NCI-H82 (cell line): ENCODE measurements around the gene ZC3H4.

Experiments
- DNase-seq: peaks from one replicate; lab custom pipeline; 2025; lab: John Stamatoyannopoulos, UW

ZC3H4 gene

DNA sequence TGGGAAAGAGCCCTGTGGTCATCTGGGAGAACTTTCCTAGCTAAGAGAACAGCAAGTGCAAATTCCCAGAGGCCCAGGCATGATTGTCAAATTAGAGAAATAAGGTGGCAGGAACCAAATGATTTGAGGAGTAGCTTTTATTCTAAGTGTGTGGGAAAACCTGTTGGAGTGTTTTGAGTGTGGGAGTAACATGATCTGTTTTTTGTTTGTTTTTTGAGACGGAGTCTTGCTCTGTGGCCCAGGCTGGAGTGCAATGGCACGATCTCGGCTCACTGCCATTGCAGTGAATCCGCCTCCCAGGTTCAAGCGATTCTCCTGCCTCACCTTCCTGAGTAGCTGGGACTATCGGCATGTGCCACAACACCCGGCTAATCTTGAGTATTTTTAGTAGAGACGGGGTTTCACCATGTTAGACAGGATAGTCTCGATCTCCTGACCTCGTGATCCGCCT, 19.5 kb upstream of the ZC3H4 start:
- no peak for DNase-seq

DNA sequence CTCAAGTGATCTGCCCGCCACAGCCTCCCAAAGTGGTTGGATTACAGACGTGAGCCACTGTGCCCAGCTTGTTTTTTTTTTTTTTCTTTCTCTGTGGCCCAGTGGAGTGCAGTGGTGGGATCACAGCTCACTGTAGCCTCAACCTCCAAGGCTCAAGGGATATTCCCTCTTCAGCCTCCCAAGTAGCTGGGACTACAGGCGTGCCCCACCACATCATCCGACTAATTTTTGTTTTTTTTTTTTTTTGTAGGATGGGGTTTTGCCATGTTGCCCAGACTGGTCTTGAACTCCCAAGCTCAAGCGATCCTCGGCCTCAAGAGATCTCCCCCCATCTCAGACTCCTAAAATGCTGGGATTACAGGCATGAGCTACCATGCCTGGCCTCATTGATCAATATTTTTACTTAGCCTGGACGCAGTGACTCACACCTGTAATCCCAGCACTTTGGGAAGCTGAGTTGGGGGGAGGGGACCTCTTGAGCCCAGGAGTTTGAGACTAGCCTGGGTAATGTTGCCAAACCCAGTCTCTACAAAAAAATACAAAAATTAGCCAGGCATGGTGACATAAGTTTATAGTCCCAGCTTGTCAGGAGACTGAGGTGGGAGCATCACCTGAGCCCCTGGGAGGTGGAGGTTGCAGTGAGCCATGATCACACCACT, 18.7 kb upstream of the ZC3H4 start:
- DNase-seq = no peak

DNA sequence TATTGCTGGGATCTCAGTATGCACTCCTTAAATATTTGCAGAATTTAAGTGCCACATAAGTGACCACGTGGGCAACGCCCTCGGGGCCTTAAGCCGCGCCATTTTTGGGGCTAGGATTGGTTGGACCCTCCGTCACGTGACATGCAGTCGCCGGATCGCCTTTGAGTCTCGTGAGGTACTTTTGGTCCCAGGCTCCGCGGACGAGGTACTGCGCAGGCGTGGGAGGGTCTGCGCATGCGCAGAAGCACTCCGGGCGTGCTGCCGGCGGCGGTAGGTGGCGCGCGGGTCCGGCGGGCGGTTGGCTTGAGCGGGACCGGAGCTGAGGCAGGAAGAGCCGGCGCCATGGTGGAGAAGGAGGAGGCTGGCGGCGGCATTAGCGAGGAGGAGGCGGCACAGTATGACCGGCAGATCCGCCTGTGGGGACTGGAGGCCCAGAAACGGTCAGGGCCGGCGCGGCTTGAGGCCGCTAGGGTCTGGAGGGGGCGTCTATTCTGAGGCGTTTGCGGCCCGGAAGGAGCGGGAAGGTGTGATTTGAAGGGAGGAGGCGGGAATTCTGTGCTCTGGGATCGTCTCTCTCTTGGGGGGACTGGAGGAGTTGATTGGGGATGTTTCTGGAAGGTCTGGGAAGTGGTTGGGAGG, 17.1 kb upstream of the ZC3H4 start, which contains the start of gene SAE1:
SAE1 (plus strand) TSS at position 247 of the 639 bp plus-strand sequence; CDS start at position 343, 96 bp downstream.
- peak; percentile 100 for DNase-seq

DNA sequence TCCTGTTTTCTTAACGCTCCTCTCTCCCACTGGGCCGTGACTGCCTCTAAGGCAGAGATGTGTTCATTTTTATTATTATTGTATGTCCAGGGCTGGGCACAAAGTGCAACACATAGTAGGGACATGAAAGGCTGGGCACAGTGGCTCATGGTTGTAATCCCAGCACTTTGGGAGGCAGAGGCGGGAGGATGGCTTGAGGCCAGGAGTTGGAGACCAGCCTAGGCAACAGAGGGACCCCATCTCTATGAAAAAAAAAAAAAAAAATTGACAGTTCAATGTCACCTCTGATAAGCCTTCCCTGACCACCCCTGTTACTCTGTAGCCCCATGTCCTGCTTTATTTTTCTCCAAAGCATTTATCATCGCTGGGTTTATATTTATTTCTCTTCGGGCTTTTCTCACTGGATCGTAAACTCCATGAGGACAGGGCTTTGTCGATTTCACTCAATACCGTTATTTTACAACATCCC, 16.6 kb upstream of the ZC3H4 start:
- no peak for DNase-seq

DNA sequence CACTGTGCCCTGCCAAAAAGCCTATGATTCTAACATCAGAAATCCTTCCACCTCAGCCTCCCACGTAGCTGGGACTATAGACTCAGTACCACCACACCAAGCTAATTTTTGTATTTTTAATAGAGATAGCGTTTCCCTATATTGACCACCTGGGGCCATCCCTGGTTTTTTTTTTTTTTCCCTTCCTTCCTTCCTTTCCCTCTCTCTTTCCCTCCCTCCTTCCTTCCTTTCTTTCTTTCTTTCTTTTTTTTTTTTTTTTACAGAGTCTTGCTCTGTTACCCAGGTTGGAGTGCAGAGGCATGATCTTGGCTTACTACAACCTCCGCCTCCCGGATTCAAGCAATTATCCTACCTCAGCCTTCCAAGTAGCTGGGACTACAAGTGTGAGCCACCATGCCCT, 16.0 kb upstream of the ZC3H4 start:
- no peak for DNase-seq

DNA sequence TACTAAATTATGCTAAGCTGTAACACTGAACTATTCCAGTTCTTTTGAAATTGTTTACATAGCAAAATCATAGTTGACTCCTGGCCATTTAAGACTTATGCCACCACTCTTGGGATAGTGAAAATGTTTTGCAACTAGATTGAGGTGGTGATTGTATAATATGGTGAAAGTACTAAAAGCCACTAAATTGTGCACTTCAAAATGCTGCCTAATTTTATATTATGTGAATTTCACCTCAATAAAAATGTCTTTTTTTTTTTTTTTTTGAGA, 12.0 kb upstream of the ZC3H4 start:
- no peak for DNase-seq

DNA sequence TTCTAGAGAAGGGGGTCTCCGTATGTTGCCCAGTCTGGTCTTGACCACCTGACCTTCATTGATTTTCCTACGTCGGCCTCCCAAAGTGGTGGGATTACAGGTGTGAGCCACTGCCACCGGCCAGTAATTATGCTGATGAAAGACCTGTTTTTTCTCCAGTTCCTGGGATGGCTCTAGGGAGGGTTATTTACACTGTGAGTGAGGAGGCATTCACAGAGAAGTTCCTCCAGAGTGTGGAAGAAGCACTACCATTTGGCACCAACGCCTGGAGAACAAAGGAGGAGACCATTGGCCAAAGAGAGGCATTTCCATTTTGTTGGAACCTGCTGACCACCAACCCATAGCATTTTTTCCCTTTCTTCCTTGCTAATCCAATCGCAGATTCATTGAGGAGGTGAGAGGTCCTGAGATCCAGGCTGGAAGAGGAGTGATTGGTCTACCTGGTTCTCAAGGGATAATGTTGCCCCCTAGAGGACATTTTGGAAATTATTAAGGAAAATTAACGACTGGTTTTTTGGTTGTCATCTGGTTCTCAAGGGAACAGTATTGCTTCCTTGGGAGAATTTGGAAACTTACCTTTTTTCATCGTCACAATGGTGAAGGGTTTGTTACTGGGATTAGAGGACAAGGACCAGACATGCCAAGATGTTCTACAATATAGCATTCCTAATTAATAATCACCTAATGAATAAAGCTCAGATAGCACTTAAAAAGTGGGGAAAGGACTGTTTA, 11.5 kb upstream of the ZC3H4 start:
- peak; percentile 94 for DNase-seq

DNA sequence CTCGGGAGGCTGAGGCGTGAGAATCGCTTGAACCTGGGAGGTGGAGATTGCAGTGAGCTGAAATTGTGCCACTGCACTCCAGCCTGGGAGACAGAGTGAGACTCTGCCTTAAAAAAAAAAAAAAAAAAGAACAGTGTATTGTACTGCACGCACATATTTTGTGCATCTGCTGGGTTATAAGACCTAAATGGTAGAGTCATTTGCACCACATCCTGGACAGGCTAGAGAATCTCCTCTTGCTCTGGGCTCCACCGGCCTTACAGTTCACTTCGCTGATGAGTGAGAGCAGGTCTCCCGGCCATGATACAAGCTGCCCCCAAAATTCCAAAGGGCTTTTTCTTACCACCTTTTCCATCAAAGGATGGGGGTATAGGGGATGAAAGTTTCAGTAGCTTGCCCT, 9.8 kb upstream of the ZC3H4 start:
- DNase-seq = no peak

DNA sequence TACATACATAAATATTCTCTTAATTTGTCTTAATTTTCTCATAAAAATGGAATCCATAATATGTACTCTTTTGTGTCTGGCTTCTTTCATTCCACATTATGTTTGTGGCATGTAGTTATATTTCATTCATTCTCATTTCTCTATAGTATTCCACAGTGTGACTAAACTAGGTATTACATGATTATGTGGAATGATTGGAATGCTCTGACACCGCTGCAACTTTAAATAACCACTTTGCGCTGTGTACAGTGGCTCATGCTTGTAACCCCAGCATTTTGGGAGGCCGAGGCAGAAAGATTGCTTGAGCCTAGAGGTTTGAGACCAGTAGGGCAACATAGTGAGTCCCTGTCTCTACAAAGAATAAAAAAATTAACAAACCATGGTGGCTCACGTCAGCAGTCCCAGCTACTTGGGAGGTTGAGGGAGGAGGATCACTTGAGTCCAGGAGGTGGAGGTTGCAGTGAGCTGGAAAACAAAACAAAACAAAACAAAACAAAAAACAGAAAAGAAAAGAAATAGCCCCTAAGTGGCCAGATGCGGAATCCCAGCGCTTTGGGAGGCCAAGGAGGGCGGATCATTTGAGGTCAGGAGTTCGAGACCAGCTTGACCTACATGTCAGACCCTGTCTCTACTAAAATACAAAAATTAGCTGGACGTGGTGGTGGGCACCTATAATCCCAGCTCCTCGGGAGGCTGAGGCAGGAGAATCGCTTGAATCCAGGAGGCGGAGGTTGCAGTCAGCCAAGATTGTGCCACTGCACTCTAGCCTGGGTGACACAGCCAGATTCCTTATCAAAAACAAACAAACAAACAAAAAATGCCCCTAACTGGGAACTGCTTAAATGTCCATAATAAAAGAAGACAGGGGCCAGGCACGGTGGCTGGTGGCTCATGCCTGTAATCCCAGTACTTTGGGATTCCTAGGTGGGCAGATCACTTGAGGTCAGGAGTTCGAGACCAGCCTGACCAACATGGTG, 9.1 kb upstream of the ZC3H4 start:
- DNase-seq = no peak

DNA sequence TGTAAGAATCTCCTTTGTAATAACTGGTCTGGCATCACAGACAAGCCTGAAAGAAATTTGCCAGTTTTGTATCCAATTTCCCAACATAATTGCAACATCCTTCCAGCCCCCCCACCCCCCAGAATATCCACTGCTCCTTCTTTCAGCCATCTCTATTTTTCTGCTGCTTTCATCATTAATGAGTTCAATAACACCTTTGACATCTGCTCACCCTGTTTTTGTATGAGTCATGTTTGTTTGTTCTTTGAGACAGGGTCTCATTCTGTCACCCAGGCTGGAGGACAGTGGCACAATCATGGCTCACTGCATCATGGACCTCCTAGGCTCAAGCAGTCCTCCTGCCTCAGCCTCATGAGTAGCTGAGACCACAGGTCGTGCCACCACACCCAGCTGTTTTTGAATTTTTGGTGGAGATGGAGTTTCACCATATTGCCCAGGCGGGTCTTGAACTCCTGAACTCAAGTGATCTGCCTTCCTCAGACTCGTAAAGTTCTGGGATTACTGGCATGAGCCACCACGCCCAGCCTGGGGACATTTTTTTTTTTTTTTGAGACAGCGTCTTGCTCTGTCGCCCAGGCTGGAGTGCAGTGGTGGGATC, 7.0 kb upstream of the ZC3H4 start:
- DNase-seq = no peak

DNA sequence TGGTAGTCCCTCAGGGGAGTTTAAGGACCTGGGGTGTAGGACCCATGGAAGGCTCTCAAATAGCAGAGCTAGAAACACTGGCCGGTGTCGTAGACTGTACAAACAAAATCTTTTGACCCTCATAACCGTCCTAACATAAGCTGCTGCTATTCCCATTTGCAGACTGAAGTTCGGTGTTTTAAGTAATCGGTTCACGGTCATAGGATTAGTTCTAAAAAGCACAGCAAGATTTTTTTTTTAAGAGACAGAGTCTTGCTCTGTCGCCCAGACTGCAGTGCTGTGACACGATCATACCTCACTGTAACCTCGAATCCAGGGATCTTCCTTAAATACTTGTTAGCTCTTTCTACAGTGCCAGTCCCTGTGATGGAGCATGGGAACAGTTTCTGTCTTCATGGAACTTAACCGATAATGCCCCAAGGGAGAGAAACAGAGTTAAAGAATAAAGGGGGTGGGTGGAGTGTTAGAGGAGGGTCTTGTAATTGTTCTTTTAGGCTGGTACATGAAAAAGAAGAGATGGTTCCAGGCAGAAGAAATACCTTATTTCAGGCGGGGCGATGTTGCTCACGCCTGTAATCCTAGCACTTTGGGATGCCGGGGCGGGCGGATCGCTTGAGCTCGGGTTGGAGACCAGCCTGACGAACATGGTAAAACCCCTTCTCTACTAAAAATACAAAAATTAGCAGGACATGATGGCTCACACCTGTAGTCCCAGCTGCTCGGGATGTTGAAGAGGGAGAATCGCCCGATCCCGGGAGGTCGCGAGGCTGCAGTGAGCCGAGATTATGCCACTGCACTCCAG, 475 bp upstream of the ZC3H4 start:
- DNase-seq = peak; percentile 78

DNA sequence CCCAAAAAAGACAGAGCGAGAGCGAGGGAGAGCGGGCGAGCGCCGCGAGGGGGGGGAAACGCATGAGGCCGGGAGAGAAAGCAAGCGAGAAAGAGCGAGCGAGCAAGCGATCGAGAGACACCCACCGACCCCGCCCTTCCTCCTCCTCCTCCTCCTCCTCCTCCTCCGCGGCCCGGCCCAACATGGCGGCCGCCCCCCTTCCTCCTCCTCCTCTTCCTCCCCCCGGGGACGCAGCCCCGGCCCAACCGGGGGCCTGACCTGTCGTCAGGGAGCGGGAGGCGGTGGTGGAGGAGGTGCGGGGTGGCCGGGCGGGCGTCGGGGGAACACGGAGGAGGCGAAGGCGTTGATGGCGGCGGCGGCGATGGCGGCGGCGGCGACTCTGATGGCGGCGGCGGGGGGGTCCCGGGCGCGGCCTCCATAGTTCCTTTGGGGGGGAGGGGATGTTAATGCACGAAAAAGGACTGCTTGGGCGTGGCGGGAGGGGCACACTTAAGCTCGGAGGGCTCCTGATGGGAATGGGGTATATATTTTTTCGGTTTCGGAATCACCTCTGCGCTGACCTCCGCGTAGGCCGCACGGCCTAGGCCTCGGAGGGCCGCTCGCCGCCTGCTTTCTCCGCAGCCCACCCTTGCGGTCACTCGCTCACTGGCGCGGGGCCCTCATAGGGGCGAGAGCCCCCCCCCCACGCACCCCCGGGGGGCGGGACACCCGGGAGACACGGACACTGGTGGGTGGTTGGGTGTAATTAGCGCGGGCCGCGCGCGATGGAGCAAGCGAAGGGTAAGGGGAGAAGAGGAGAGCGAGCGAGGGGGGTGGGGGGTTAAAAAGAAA, 1.2 kb downstream of the ZC3H4 start:
- peak; percentile 95 for DNase-seq

DNA sequence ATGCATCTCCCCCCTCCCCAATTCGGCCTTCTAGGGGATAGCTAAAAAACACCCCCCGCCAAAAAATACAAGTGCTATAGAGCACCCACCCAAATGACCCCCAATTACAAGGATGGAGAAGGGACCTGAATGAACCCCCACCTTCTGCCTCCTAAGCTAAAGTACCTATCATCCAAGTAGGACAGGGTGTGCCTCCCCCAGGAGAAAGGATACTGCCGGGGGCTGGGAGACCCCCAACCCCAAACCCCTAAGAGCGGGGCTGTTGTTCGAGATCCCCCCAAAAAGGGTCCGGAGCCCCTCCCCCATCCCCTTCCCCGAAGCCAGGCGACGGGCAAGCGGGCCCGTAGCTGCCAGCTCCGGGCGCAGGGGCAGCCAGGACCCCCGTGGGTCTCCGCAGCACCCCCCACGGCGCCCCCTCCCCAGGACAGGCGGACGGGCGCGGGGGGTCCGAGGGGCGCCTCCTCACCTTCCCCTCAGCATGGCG, 1.9 kb downstream of the ZC3H4 start:
- DNase-seq = no peak

DNA sequence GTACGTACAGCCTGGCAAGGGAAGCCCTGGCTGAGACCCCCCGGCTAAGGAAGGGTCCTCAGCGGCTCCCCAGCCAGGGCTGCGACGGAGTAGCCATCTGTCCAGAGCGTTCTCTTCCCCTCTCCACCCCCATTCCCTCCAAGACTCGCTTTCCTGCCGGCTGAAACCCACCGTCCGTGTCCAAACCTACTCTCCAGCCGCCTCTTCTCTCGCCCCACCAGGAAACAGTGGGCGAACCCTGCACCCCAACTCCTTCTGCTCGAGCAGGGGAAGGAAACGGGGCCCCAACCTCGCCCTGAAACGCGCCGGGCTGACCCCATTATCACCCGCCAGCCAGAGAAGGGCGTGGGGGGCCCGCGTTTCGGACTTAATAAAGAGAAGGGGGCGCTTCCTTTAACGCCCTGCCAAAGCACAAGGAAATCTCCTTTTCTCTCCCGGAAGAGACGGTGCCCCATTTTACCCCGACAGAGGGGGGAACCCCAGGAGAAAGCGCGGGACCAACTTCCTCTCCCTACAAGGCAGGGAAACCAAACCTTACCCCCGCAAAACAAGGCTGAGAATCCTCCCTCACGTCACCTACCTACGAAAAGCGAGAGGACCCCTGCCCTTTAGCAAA, 2.5 kb downstream of the ZC3H4 start:
- peak; percentile 60 for DNase-seq

DNA sequence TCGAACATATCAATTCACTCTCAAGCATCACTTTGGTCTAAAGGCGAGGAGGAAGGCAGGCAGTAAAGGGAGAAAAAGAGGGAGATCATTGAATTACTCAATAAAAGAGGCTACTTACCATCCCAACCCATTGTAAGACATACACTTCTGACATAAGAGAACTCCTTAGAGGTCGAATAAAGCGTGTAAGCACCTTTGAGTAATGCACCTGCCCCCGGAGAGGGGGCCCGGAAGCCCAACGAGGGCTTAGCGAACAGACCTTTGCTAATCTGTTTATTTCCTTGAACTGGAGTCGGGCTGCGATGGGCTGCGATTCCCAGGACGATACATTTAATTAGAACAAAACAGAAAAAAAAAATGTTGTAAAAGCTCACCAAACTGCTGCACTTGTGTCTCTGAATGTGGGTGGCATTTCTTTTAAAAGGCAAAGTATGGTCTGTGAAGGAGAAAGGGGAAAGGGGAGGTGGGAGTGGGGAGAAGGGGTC, 3.0 kb downstream of the ZC3H4 start:
- DNase-seq = peak; percentile 80

DNA sequence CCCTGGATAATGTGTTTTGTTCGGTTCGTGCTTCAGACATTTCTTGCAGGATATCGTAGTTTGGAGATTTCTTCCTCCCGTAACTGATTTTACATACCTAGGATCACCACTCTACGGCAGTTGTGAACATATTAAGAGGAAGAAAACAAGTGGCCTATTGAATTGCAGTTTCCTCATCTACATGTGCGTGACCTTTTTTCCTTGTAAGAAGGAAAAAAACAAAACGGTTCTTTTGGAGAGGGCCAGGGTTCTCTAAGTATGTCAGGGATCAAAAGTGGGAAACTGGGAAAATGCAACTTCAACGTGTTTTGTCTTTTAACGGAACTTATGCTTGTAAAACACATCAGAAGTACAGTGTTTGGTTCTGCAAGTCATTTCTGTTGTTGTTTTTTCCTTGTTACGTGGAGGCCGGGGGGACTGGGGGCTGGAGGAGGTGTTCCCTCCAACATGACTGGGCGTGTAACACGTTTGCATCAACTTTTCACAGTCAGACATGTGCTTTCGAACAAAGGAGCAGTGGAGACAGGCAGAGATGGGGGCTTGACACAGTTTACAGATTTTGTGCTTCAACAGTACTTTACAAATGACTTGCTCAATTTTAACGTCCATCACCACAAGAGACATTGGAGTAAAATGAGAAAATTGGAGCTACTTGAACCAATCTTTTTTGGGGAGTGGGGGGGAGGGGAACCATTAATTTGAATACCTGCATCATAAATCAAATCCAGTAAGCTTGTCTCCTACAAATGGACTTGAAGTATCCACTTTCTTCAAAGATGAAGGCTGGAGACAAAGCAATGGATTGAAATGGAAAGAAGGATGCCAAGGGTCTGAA, 3.8 kb downstream of the ZC3H4 start:
- no peak for DNase-seq

DNA sequence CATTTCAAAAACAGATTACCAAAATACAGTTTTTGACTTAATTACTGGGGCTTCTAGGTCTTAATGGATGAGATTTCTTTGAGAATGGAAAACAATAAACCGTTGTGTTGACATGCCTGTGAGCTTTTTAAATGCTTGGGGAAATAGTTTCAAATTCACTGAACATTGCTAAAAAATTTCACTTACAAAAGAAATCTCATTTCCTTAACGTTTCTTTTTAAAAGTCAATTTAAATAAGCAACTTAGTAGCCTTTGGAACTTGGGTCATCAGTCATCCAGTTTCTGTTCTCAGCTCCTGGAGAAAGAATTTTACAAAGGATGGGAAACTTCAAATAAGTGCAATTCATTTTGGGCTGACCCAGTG, 4.4 kb downstream of the ZC3H4 start:
- no peak for DNase-seq
